WTC11 (cell line): ENCODE results near the gene COPS9. TPM values are rescaled to one million over a fixed set of nuclear protein-coding genes. Genes with fewer than 3 reads are reported as not detected.

ENCODE experiments used
- ATAC-seq: fragments of 200-7000 bp; cut with Tn5 transposase; 2 replicates; pipeline ENCODE4 v1.10.0; 2021; ENCODE audit warnings: mild to moderate bottlenecking, moderate library complexity
- CTCF ChIA-PET: fragments of 300-600 bp; sonication (Branson Sonifier 250); formaldehyde crosslinking; loops from one replicate; lab custom pipeline; 2021; ENCODE audit warnings: antibody characterized with exemption; lab: Charles Lee
- POLR2A ChIA-PET: fragments of 350-600 bp; sonication (Branson Sonifier 250); formaldehyde crosslinking; loops from one replicate; lab custom pipeline; 2021; ENCODE audit warnings: antibody characterized with exemption; lab: Charles Lee
- DNase-seq: peaks from one replicate; pipeline ENCODE4 v3.0.0; 2021; ENCODE audit warnings: low spot score
- H3K27ac Mint-ChIP-seq: 2 replicates; pipeline ENCODE4 v1.8.0; 2021; ENCODE audit warnings: mixed read lengths
- H3K27me3 Mint-ChIP-seq: 2 replicates; pipeline ENCODE4 v1.8.0; 2021; ENCODE audit warnings: low read depth, mild to moderate bottlenecking, moderate library complexity, mixed read lengths
- H3K36me3 Mint-ChIP-seq: 2 replicates; pipeline ENCODE4 v1.8.0; 2021; ENCODE audit warnings: mixed read lengths
- H3K4me1 Mint-ChIP-seq: 2 replicates; pipeline ENCODE4 v1.8.0; 2022; ENCODE audit warnings: mixed read lengths
- H3K4me3 Mint-ChIP-seq: 2 replicates; pipeline ENCODE4 v1.8.0; 2021; ENCODE audit warnings: mild to moderate bottlenecking, moderate library complexity, mixed read lengths
- H3K9me3 Mint-ChIP-seq: 2 replicates; pipeline ENCODE4 v1.8.0; 2021; ENCODE audit warnings: mixed read lengths
- AFF4 ChIP-seq: sonication (generic); formaldehyde crosslinking; IDR thresholded peaks from 2 replicates; pipeline ENCODE4 v1.8.1; 2023; ENCODE audit warnings: mild to moderate bottlenecking, missing genetic modification reagents, borderline replicate concordance
- AR ChIP-seq: fragments of 250-450 bp; sonication (Bioruptor Pico); IDR thresholded peaks from 2 replicates; pipeline ENCODE4 v1.9.0; 2021; ENCODE audit warnings: mild to moderate bottlenecking
- ATF2 ChIP-seq: sonication (generic); formaldehyde crosslinking; IDR thresholded peaks from 2 replicates; pipeline ENCODE4 v1.8.1; 2022; ENCODE audit warnings: low read depth, missing genetic modification reagents, borderline replicate concordance
- ELF4 ChIP-seq: sonication (generic); formaldehyde crosslinking; IDR thresholded peaks from 2 replicates; pipeline ENCODE4 v1.8.1; 2022; ENCODE audit warnings: low read depth, mild to moderate bottlenecking, moderate library complexity, missing genetic modification reagents
- KAT7 ChIP-seq: sonication (generic); formaldehyde crosslinking; IDR thresholded peaks from 2 replicates; pipeline ENCODE4 v1.8.1; 2023; ENCODE audit warnings: missing genetic modification reagents, mild to moderate bottlenecking, borderline replicate concordance
- MLX ChIP-seq: sonication (generic); formaldehyde crosslinking; IDR thresholded peaks from 2 replicates; pipeline ENCODE4 v1.8.1; 2023; ENCODE audit warnings: mild to moderate bottlenecking, missing genetic modification reagents, moderate library complexity
- RELA ChIP-seq: sonication (generic); formaldehyde crosslinking; IDR thresholded peaks from 2 replicates; pipeline ENCODE4 v1.8.1; 2022; ENCODE audit warnings: missing genetic modification reagents, mild to moderate bottlenecking, borderline replicate concordance
- SOX15 ChIP-seq: fragments of 250-450 bp; sonication (Bioruptor Pico); IDR thresholded peaks from 2 replicates; pipeline ENCODE4 v1.9.0; 2021; ENCODE audit warnings: mild to moderate bottlenecking
- ZBTB43 ChIP-seq: sonication (generic); formaldehyde crosslinking; IDR thresholded peaks from 2 replicates; pipeline ENCODE4 v1.8.1; 2023; ENCODE audit warnings: mild to moderate bottlenecking, missing genetic modification reagents
- ZNF317 ChIP-seq: sonication (generic); formaldehyde crosslinking; IDR thresholded peaks from 2 replicates; pipeline ENCODE4 v1.8.1; 2023; ENCODE audit warnings: low read depth, mild to moderate bottlenecking, moderate library complexity, missing genetic modification reagents, borderline replicate concordance
- ZNF423 ChIP-seq: fragments of 250-450 bp; sonication (Bioruptor Pico); IDR thresholded peaks from 2 replicates; pipeline ENCODE4 v2.1.2; 2022; ENCODE audit warnings: mild to moderate bottlenecking, moderate library complexity
- total RNA-seq: library from RNA; stranded (reverse); gene quantifications from 3 replicates; pipeline ENCODE4 v1.2.3, GENCODE V29; 2021

Gene COPS9
- total RNA-seq, 1 experiment from 2014 or later: 142 TPM

GRCh38 chr2:240139666-240140393 lies 3.7 kb upstream of the COPS9 start:
- no peak for DNase-seq
- Mint-ChIP-seq H3K4me3 (no peak overlapping the region), H3K36me3 (no peaks in the 10 kb centered on the region), H3K27ac (no peak overlapping the region), H3K9me3 (no peaks in the 10 kb centered on the region), H3K4me1 (peaks cover 34% of the 10 kb centered on the region), H3K27me3 (peaks cover 9% of the 10 kb centered on the region)
- CTCF ChIA-PET: interaction anchor here (0.8 to 3.8 kb wide), 8 partner anchors 10 to 126 kb away, joined by 3 to 51 read pairs (median 3); no protein-coding TSS in a partner anchor
- TF ChIP-seq AR: no peak
- 0 out of 2 replicates have a peak, but pooled peaks have one; percentile 36 for TF ChIP-seq AFF4 (CRISPR knock-in tag)
- TF ChIP-seq ZNF423: 0 out of 2 replicates have a peak, but pooled peaks have one; percentile 11
- no peak for TF ChIP-seq RELA (CRISPR knock-in tag)
- TF ChIP-seq, all 79 proteins: peak for 2
- ATAC-seq: peak; percentile 27
- POLR2A ChIA-PET: no interaction called here

GRCh38 chr2:240139011-240139441 lies 2.9 kb upstream of the COPS9 start:
- Mint-ChIP-seq H3K9me3 (no peaks in the 10 kb centered on the region), H3K4me3 (no peak overlapping the region), H3K27ac (no peak overlapping the region), H3K36me3 (0 out of 2 replicates have a peak, but pooled peaks cover under 1% of the 10 kb centered on the region), H3K27me3 (peaks cover 9% of the 10 kb centered on the region), H3K4me1 (peaks cover 40% of the 10 kb centered on the region)
- TF ChIP-seq ZNF317 (CRISPR knock-in tag): no peak
- TF ChIP-seq SOX15: no peak
- TF ChIP-seq MLX: no peak
- TF ChIP-seq ZBTB43 (CRISPR knock-in tag): no peak
- no peak for TF ChIP-seq KAT7
- TF ChIP-seq ZNF423: no peak
- no peak for TF ChIP-seq ELF4 (CRISPR knock-in tag)
- no peak for TF ChIP-seq ATF2 (CRISPR knock-in tag)
- no peak for ATAC-seq
- ChIA-PET CTCF (interaction anchor here (0.8 to 3.8 kb wide), 5 partner anchors 72 to 117 kb away, joined by 3 to 51 read pairs (median 3); no protein-coding TSS in a partner anchor), POLR2A (no interaction called here)
- no peak for DNase-seq
